GM21360 (cell line): ENCODE measurements around the gene TRMT13.

Experiments
- ATAC-seq: cut with Tn5 transposase; IDR thresholded peaks from one replicate; pipeline ENCODE4 v1.9.1; 2021; ENCODE audit warnings: mild to moderate bottlenecking, moderate library complexity; ENCODE audit not compliant: unreplicated experiment

Gene TRMT13, protein sequence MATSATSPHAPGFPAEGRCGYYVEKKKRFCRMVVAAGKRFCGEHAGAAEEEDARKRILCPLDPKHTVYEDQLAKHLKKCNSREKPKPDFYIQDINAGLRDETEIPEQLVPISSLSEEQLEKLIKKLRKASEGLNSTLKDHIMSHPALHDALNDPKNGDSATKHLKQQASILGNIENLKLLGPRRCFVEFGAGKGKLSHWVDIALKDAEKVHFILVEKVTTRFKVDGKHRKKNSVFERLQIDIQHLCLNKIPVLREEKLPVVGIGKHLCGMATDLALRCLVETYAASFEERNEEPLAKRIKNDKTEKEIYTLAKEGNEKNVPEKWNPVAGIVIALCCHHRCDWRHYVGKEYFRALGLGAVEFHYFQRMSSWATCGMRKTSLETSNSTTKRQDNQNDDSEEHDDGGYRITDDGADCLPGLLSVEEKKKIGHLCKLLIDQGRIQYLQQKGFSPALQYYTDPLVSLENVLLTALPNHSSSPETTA

DNA sequence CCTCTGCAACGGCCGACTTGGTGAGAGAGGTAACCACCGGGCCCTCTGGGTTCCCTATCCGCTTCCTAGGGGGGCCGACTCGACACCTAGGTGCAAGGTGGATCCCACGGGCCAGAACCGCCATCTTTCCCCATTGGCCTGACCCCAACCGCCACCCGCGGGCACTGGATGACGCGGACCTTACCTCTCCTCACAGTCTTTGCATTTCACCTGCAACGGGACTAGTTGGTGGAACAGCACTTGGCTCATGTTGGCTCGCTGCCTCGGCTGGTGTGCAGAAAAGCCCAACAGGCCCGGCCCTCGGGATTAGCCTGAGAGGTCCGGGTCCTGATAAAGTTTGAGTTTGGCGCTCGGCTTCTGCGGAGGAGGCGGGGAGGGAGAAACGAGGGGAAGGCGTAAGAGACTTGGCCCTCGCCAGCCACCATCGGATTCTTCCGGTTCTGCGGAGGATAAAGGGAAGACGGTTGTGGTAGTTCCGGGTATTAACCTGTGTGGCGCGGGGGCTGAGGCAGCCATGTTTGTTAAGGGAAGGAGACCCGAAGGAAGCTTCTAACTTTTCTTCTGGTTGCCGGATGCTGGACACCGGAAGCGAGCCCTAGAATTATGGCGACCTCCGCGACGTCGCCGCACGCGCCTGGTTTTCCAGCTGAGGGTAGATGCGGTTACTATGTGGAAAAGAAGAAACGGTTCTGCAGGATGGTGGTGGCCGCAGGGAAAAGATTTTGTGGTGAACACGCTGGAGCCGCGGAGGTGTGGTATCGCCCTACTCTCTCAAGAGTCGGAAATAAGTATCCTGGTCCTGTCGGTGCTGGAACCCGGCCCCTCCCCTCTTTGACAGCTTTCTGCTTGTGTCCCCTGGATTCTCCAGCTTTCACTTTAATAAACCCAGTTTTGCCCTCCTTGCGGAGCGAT lies at the start of gene TRMT13, which contains the start of gene SASS6:
TRMT13 (plus strand) TSS at position 598 of the 912 bp plus-strand sequence; CDS start at position 604, 6 bp downstream.
SASS6 (minus strand) TSS at position 365 of the 912 bp plus-strand sequence; CDS start at position 249, 116 bp downstream.
- peak; percentile 81 for ATAC-seq

DNA sequence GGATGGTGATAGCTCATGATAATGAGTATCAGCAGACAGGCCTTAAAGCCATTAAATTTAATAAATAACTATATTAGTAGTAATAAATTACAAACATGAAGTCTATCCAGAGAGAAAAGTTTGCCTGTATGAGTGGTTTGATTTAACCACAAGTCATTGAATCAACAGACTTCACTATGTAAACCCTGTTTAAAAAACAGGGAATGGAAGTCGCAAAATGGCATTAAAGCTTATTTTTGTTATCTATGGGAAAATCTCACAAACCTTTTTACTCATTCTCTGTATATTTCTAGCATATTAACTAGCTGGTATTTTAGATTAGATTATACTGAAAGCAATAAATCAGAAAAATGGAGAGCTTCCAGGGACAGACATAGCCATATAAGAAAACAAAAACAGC lies 45.6 kb upstream of the TRMT13 start:
- no peak for ATAC-seq

DNA sequence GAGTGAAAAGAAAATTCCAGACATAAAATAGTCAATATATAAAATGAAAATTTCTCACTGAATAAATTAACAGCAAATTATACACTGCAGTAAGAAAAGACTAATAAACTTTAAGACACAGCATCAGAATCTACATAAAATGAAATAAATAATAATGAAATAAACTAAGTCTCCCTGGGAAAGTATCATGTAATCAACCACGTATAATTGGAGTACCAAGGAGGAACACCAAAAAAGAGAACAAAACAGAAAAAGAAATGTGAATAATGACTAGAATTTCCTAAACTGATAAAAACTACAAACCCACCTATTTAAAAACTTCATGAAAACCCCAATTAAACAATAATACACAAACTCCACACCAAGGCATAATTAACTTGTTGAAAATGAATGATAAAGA lies 43.9 kb upstream of the TRMT13 start:
- no peak for ATAC-seq

DNA sequence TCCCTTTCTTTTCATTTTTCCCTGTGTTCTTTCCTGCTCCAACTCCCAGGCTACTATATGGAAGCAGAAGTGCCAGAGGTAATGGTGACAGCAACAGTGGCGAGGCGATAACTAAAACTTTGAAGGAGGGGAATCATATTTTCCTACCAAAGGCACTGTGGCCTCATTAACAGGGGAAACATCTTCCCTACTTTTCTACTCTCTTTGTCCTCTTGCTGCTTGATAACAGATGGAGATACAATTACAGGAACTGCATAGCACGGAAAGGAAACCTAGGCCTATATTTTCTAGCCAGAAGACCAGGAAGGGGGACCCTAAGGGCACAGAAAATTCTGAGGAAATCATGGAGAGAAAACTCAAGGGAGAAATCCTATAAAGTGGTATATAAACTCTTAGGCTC lies 42.5 kb upstream of the TRMT13 start:
- ATAC-seq, result no peak

DNA sequence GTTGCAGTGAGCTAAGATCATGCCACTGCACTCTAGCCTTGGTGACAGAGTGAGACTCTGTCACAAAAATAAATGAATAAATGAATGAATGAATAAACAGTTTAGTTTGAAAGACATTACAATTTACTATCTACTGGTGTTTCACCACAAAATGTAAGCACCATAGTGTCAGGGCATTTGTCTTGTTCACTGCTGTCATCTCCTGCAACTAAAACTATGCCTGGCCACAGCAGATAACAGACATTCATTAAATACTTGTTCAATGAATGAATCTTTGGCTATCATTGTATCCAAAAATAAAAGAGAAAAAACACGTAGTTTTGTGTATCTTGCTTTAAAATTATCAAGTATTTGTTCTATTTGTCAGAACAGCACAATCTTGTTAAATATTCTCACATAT lies 32.8 kb upstream of the TRMT13 start:
- ATAC-seq, result no peak

DNA sequence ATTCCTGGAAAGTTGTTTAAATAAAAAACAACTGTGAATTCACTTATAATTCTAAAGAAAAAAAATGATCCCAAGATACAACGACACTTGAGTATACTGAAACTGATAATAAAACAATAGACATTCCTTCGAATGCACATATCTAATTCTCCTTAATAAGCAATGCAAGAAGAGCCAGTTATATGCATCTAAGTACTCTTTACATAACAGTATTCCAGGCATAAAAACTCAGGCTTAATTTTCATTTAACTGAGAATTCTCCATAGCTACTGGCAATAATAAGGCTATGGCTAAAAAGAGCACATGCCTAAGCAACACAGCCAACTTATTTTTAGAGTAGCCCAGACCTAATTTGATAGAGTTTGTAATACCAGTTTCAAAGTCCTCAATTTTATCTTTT lies 31.4 kb upstream of the TRMT13 start:
- ATAC-seq, result no peak

DNA sequence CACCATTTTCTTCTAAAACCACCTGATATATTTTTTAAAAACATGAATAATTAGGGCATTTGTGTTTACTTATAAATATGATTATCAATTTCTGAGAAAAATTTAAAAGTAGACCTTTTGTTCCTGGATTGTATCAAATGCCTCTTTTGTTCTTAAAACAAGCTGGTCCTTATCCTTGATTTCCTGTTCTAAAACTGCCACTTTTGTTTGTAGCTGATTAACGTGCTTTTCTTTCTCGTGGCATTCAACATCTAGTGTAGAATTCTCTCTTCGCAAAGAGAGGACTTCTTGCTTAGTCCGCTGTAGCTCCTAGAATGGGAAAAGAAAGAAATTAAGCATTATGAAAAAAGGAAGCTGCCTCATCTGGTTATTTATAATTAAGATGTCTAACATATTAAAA lies 25.3 kb upstream of the TRMT13 start:
- no peak for ATAC-seq

DNA sequence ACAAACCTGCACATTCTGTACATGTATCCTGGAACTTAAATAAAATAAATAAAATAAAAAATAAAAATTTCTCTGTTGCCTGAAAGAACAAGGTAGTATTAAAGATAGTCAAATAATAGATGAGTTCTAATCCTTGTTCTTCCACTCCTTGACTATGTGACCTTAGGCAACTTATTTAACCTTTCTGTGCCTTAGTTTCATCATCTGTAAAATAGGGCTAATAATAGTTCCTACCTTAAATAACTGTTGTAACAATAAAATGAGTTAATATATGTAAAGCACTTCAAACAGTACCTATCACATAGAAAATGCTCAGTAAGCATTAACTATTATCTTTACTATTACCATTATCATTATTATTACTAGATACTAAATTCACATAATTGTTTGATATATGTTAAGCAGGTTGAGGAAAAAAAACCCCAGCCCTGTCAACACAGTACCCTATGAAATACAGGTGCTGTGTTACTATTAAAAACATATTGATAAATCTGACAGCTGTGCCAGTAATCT lies 23.4 kb upstream of the TRMT13 start:
- ATAC-seq, result no peak

DNA sequence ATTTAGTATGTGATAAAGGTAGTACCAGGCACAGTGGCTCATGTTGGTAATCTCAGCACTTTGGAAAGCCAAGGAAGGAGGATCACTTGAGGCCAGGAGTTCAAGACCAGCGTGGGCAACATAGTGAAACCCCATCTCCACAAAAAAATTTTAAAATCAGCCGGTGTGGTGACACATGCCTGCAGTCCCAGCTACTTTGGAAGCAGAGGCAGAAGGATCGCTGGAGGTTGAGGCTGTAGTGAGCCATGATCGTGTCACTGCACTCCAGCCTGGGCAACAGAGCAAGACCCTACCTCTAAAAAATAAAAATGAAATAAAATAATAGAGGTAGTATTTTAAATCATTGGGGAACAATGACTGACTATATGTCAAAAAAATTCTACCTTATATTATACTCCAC lies 17.4 kb upstream of the TRMT13 start:
- no peak for ATAC-seq

DNA sequence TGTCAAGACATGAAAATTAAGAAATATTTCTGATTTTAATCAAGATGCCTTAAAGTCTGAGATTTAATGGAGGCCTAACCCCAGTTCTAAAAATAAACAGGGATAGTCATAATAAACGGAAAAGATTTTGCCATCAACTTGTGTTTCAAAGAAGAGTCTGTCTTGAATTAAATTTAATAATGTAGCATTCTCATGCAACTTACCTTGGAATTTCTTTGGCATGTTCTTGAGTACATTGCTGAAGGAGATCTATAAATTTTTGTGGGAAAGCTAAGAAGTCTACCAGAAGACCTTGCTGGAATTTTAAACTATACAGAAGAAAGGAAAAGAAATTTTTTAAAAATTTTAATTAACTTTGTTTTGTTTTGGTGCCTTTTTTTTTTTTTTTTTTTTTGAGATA lies 10.8 kb upstream of the TRMT13 start:
- no peak for ATAC-seq

DNA sequence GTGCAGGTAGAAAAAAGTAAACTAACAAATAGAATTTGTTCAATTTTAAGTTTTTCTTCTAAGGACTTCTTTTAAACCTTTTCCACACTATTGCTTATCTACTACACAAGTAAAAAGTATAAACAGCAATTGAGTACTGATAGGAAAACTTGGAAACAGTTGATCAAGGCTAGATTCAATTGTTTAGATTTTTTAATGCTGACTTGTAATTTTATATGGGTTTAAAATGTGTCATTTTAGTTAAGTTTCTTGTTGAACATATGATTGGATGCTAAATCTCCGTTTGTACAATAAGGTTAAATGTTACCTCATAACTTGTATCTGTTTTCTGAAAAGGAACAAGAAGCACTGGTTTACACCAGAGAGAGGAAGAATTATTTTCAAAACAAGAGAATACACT lies 5.7 kb upstream of the TRMT13 start:
- ATAC-seq, result no peak

DNA sequence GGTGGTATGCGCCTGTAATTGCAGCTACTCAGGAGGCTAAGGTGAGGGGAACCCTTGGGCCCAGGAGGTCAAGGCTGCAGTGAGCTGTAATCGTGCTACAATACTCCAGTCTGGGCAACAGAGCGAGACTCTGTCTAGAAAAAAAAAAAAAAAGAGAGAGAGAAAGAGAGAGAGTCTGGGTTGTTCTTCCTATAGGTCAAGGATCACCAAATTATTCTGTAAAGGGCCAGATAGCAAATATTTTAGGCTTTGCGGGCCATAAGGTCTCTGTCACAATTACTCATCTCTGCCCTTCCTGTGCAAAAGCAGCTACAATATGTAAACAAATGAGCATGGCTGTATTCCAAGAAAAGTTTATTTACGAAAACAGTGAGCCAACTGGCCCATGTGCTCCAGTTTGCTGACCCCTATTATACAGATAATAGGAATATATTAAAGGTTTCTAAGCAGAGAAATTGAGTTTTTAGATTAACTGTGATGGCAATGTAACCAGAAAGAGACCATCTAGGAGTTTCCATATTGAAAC lies 2.3 kb upstream of the TRMT13 start:
- no peak for ATAC-seq

DNA sequence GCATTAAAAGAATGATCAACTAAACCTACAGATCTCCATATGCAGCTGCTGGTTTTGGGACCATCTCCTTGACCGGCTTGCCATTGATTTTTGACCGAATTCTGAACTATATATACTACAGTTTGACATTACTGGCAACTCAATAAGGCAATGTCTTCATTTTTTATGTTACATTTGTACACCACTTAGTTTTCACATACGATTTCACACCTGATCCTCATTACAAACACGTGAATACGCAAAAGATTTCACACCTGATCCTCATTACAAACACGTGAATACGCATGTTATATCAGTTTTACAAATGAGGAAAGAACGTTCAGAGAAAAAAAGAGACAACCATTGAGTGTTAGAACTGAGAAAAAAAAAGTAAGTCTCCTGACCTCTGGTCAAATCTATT lies 1.3 kb upstream of the TRMT13 start:
- no peak for ATAC-seq

DNA sequence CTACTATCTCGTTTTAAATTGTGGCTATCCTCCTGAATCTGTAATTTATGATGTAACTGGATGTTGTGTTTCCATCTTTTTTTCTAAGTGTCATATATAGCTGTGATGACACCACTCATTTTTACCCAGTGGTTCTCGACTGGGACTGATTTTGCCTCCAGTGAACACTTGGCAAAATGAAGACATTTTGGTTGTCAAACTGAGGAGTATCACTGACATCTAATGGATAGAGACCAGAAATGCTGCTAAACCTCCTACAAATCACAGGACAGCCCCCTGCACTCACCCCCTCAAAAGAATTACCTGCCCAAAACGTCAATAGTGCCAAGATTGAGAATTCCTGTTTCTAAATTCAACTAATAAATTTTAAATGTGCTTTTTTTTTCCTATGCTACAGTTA lies 1.9 kb downstream of the TRMT13 start:
- ATAC-seq, result no peak

DNA sequence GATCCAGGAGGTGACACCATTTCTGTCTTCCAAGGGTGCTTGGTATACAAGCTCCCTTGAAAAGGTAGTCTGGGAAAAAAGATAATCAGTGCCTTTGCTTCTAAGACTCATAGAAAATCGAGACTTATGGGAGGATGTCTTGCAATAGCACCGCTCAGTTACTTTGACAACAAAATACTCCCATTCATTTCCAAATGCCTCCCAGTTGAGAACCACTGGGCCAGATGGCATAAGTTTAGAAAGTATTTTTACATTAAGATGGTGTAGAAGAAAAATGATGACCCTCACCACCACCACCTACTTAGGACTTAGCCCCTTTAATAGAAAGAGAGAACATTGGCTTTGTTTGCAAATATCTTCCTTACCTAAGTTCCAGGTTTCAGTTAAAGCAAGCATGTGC lies 4.6 kb downstream of the TRMT13 start:
- no peak for ATAC-seq

DNA sequence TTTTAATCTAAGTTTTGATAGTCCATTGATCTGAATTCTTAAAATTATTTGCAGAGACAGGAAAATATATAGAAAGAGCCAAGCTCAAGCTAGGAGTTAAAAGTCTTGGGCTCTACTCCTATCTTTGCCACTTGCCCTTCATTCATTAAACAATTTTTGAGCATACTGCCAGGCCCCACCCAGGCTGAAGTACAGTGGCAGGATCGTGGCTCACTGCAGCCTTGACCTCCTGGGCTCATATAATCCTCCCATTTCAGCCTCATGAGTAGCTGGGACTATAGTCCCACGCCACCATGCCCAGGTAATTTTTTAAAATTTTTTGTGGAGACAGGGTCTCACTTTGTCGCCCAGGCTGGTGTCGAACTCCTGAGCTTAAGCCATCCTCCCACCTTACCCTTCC lies 8.2 kb downstream of the TRMT13 start:
- no peak for ATAC-seq

DNA sequence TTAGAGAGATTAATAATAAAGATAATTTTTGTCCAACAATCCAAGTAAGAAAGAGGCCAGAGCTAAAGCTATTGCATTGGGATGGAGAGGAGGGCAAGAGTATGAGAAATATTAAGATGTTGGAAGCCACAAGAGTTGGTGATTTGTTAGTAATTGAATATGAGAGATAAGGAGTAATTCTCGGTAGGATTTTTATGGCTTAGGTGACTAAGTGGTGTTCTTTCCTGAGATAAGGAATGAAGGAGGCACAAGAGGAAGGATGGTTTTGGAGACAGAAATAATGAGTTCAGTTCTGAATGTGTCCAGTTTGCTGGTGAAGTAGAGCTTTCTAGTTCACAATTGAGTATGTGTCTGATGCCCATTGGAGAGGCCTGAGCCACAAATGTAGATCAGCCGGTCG lies 9.4 kb downstream of the TRMT13 start:
- ATAC-seq, result no peak

DNA sequence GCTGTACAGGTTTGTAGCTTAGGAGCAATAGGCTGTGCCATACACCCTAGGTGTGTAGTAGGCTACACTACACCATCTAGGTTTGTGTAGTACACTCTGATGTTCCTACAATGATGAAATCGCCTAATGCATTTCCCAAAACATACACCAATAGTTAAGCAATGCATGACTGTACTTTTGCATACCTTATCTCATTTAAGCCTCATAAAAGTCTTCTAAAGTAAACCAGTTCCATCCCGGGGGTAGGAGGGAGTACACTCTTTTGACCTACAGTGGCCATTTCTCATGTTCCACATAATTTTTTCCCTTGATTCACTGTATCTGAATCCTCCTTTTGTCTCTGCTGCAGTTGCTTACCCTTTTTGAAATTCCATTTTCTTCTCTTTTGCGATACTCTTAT lies 12.2 kb downstream of the TRMT13 start:
- ATAC-seq, result no peak

DNA sequence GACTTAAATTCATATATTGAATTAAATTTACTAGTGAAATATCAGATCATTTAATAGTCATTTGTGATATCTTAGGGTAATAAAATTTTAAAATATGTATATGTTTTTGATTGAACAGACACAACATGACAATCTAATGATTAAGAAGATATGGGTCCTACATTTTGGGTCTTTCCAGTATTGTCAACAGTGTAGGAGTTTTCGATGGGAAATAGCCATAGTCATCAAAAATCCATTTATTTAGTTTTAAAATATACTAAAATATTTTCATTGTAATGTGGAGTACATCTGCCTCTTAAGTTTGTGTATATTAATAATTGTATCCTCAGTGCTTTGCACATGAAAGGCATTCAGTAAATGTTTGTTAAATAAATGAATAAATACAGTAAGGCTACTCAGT lies 14.0 kb downstream of the TRMT13 start:
- no peak for ATAC-seq

DNA sequence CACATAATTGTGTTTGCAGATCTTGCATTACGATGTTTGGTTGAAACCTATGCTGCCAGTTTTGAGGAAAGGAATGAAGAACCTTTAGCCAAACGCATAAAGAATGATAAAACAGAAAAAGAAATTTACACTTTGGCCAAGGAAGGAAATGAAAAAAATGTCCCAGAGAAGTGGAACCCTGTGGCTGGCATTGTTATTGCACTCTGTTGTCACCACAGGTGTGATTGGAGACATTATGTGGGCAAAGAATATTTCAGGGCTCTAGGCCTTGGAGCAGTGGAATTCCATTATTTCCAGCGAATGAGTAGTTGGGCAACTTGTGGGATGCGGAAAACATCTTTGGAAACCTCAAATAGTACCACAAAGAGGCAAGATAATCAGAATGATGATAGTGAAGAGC lies 14.9 kb downstream of the TRMT13 start:
- no peak for ATAC-seq

DNA sequence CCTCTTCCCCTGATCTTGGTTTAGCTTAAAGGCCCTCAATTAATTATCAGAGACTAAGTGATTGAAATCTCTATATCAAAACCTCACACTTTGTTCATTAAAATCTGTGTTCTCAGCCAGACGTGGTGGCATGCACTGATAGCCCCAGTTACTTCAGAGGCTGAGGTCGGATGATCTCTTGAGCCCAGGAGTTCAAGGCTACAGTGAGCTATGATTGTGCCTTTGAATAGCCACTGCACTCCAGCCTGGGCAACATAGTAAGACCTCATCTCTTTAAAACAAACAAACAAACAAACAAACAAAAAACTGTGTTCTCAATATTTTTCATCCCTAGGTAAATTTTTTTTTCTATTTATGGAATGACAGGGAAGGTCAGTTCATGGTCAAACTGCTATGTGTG lies 18.7 kb downstream of the TRMT13 start:
- no peak for ATAC-seq
